HCT116 (cell line): ENCODE results near the gene ARHGAP42. TPM values are rescaled to one million over a fixed set of nuclear protein-coding genes. Genes with fewer than 3 reads are reported as not detected.

Experiments used
- ATAC-seq: fragments of 200-7000 bp; cut with Tn5 transposase; 2 replicates; pipeline ENCODE4 v1.9.1; 2020; ENCODE audit warnings: mild to moderate bottlenecking, moderate library complexity
- BruUV-seq: library from RNA; stranded (reverse); fragments of 400-500 nt; replicated peaks from 2 replicates; lab custom pipeline; 2021; lab: Mats Ljungman, UMichigan
- CTCF ChIA-PET: fragments of 300-600 bp; sonication (Branson Sonifier 250); formaldehyde crosslinking; loops from one replicate; lab custom pipeline; 2021; ENCODE audit warnings: antibody characterized with exemption; lab: Charles Lee
- POLR2A ChIA-PET: fragments of 300-600, 350-600 bp; sonication (Branson Sonifier 250); formaldehyde crosslinking; loops from one replicate; lab custom pipeline; 2021; ENCODE audit warnings: antibody characterized with exemption; lab: Charles Lee
- RAD21 ChIA-PET, 2 experiments: fragments of 300-600 bp; sonication (Branson Sonifier 250); formaldehyde crosslinking; loops; one replicate each; lab custom pipeline; 2023; ENCODE audit warnings: low total read pairs in 2 of 2; ENCODE audit not compliant: uncharacterized antibody in 2 of 2, unreplicated experiment in 2 of 2, low non-redundant PET in 1 of 2; lab: Charles Lee
- DNase-seq: peaks from one replicate; pipeline ENCODE4 v3.0.0-alpha.2; 2010; ENCODE audit warnings: low read depth, low spot score
- H2AFZ ChIP-seq: fragments of 200-600 bp; shearing (Covaris generic), sonication (generic); 2 replicates; pipeline ENCODE4 v1.6.1; 2017; ENCODE audit warnings: low read depth, mixed run types, mixed read lengths, antibody characterized with exemption, low read length; ENCODE audit not compliant: poor library complexity, severe bottlenecking
- H3K27ac ChIP-seq: 2 replicates; pipeline ENCODE4 v1.5.1; 2012; ENCODE audit warnings: low read depth, low read length
- H3K27me3 ChIP-seq: fragments of 200-600 bp; sonication (generic); 2 replicates; pipeline ENCODE4 v1.6.1; 2016; ENCODE audit warnings: mixed run types, low read length, mixed read lengths; ENCODE audit not compliant: insufficient read depth
- H3K36me3 ChIP-seq, 2 experiments: fragments of 200-500 bp in 1 of 2; fragments of 200-600 bp in 1 of 2; sonication (Bioruptor generic) in 1 of 2; sonication (generic) in 1 of 2; 2 replicates each; pipeline versions ENCODE4 v1.5.1 to v1.6.1; 2014 to 2016; ENCODE audit warnings: low read length in 2 of 2, inconsistent platforms in 1 of 2, mixed read lengths in 1 of 2, mixed run types in 1 of 2; ENCODE audit not compliant: insufficient read depth in 2 of 2, control insufficient read depth in 1 of 2
- H3K4me1 ChIP-seq, 2 experiments: fragments of 200-600 bp in 1 of 2; sonication (generic) in 1 of 2; 2 replicates each; pipeline versions ENCODE4 v1.5.1 to v1.6.1; 2012 to 2017; ENCODE audit warnings: low read length in 2 of 2, inconsistent platforms in 1 of 2, mild to moderate bottlenecking in 1 of 2, mixed read lengths in 1 of 2, mixed run types in 1 of 2, moderate library complexity in 1 of 2; ENCODE audit not compliant: insufficient read depth in 2 of 2, control insufficient read depth in 1 of 2
- H3K4me2 ChIP-seq: fragments of 200-600 bp; sonication (generic); 2 replicates; pipeline ENCODE4 v1.6.1; 2017; ENCODE audit warnings: mixed run types, low read length, mixed read lengths
- H3K4me3 ChIP-seq, 2 experiments: fragments of 200-600 bp in 1 of 2; sonication (generic) in 1 of 2; replicated peaks in 1 of 2; 2 replicates each; pipeline ENCODE4 v1.5.1; 2011 to 2016; ENCODE audit warnings: low read length in 2 of 2, control low read depth in 1 of 2, low read depth in 1 of 2, mild to moderate bottlenecking in 1 of 2, mixed read lengths in 1 of 2, mixed run types in 1 of 2
- H3K79me2 ChIP-seq: fragments of 200-600 bp; sonication (generic); 2 replicates; pipeline ENCODE4 v1.6.1; 2017; ENCODE audit warnings: mild to moderate bottlenecking, mixed run types, low read length, moderate library complexity, mixed read lengths; ENCODE audit not compliant: insufficient read depth
- H3K9ac ChIP-seq: fragments of 200-600 bp; sonication (generic); 2 replicates; pipeline ENCODE4 v1.6.1; 2016; ENCODE audit warnings: low read length, mixed read lengths
- H3K9me2 ChIP-seq: fragments of 200-600 bp; sonication (generic), shearing (Covaris generic); 2 replicates; pipeline ENCODE4 v1.6.1; 2017; ENCODE audit warnings: mixed run types, mild to moderate bottlenecking, moderate library complexity; ENCODE audit not compliant: insufficient read depth
- H3K9me3 ChIP-seq, 2 experiments: fragments of 200-500 bp in 1 of 2; fragments of 200-600 bp in 1 of 2; sonication (Bioruptor generic) in 1 of 2; sonication (generic) in 1 of 2; 2 replicates each; pipeline ENCODE4 v1.6.1; 2014 to 2017; ENCODE audit warnings: low read length in 2 of 2, mixed read lengths in 2 of 2, inconsistent platforms in 1 of 2, low read depth in 1 of 2, mild to moderate bottlenecking in 1 of 2, mixed run types in 1 of 2, moderate library complexity in 1 of 2; ENCODE audit not compliant: control insufficient read depth in 1 of 2, insufficient read depth in 1 of 2
- H4K20me1 ChIP-seq: fragments of 200-600 bp; sonication (generic), shearing (Covaris generic); 2 replicates; pipeline ENCODE4 v1.6.1; 2017; ENCODE audit warnings: mixed run types, mild to moderate bottlenecking, moderate library complexity; ENCODE audit not compliant: insufficient read depth
- CTCF ChIP-seq, 3 experiments: fragments of 200-600 bp in 1 of 3; sonication (generic) in 1 of 3; IDR thresholded peaks in 2 of 3; conservative IDR thresholded peaks in 1 of 3; 2 replicates each; pipeline ENCODE4 v1.5.1; 2012 to 2017; ENCODE audit warnings: low read depth in 2 of 3, low read length in 2 of 3, antibody characterized with exemption in 1 of 3, borderline replicate concordance in 1 of 3, control low read depth in 1 of 3, mild to moderate bottlenecking in 1 of 3, mixed read lengths in 1 of 3, mixed run types in 1 of 3, moderate library complexity in 1 of 3; ENCODE audit not compliant: insufficient read depth in 1 of 3
- EZH2 ChIP-seq: fragments of 200-600 bp; sonication (generic); IDR thresholded peaks from 2 replicates; pipeline ENCODE4 v1.6.1; 2017; ENCODE audit warnings: antibody characterized with exemption, mixed run types
- REST ChIP-seq: IDR thresholded peaks from 2 replicates; pipeline ENCODE4 v1.6.1; 2012; ENCODE audit warnings: low read depth
- SRF ChIP-seq: IDR thresholded peaks from 2 replicates; pipeline ENCODE4 v1.6.1; 2012; ENCODE audit warnings: low read depth
- intact Hi-C: fragments of 100-400 bp; cut with micrococcal nuclease; formaldehyde crosslinking; loops from 2 replicates; pipeline ENCODE4 v1.10.0; 2022
- total RNA-seq: library from RNA; stranded (reverse); gene quantifications from one replicate; pipeline ENCODE4 v1.2.1, GENCODE V29; 2021; ENCODE audit not compliant: unreplicated experiment

Gene ARHGAP42
- total RNA-seq, 1 experiment from 2014 or later: 12.3 TPM

GRCh38 chr11:100706179-100706578 is 19.1 kb downstream of the ARHGAP42 start:
- no peak overlapping the region for H3K4me2 ChIP-seq
- no peaks in the 10 kb centered on the region; a peak in 1 of 4 replicates for H3K36me3 ChIP-seq
- intact Hi-C loops: no loop called here
- H3K27ac ChIP-seq: no peak overlapping the region
- no peak overlapping the region for H3K4me3 ChIP-seq
- H4K20me1 ChIP-seq: no peaks in the 10 kb centered on the region
- H3K79me2 ChIP-seq: peaks cover 53% of the 10 kb centered on the region
- no peak overlapping the region for H2AFZ ChIP-seq
- H3K9ac ChIP-seq: no peak overlapping the region
- DNase-seq: no peak
- peaks cover 7 to 31% of the 10 kb centered on the region in 2 experiments; a peak in 3 of 4 replicates for H3K4me1 ChIP-seq
- CTCF ChIA-PET: no interaction called here
- no peak for TF ChIP-seq REST
- no peak for TF ChIP-seq SRF
- TF ChIP-seq CTCF (IDR thresholded peaks at IDR 0.05 in 2 of 3, conservative IDR thresholded peaks at IDR 0.05 in 1 of 3; ENCODE audit: borderline replicate concordance in 1 of 3, insufficient read depth in 1 of 3, low read depth in 2 of 3, low read length in 2 of 3): no peak
- no peak for TF ChIP-seq EZH2
- TF ChIP-seq, all 23 proteins: peak for 0
- ChIA-PET RAD21 (no interaction called here), POLR2A (no interaction called here)
- Histone ChIP-seq H3K9me3 (no peaks in the 10 kb centered on the region), H3K27me3 (no peaks in the 10 kb centered on the region), H3K9me2 (no peaks in the 10 kb centered on the region)
- no TSS peak for BruUV-seq
- ATAC-seq: no peak
